Ammon's horn (tissue), 1 donor: Measurements from ENCODE around the gene PAFAH2.
A peak's percentile ranks its signal among the peaks of the same experiment; 100 is the strongest.

Experiments
- DNase-seq: peaks from one replicate; pipeline ENCODE4 v3.0.0-alpha.2; 2016; ENCODE audit warnings: low spot score

The PAFAH2 gene

GRCh38 chr1:25997828-25998761 is at the start of gene PAFAH2:
Gene PAFAH2 (minus strand): TSS chr1:25998063. CDS start chr1:25990816, 7,247 bp downstream.
- peak; percentile 99 for DNase-seq

DNA sequence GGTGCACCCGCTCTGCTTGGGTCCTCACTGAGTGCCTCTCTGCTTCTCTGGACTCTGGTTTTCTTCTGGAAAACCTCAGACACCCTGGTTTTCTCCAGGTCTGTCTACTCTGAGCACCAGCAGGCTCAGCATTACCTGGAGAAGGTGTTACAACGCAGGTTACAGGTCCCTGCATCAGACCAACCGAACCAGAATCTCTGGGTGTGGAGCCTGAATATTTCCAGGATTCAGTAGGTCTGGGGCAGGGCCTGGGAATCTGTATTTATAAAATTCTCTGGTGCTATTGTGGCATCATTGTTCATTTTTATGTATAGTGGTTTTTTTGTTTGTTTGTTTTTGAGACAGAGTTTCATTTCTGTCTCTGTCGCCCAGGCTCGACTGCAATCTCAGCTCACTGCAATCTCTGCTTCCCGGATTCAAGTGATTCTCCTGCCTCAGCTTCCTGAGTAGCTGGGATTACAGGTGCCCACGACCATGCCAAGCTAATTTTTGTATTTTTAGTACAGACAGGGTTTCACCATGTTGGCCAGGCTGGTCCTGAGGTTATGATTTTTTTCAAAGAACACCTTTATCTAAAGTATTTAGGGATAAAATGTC is 49.5 kb upstream of the PAFAH2 start:
- no peak for DNase-seq

GRCh38 chr1:26046246-26047095 is 48.6 kb upstream of the PAFAH2 start:
- DNase-seq = no peak

- DNase-seq = no peak
These were observed 47.9 kb upstream of the PAFAH2 start, which contains the start of gene SLC30A2 for GRCh38 chr1:26045722-26046245. Gene SLC30A2 (minus strand): TSS chr1:26046118. CDS start chr1:26045896, 222 bp downstream.

DNA sequence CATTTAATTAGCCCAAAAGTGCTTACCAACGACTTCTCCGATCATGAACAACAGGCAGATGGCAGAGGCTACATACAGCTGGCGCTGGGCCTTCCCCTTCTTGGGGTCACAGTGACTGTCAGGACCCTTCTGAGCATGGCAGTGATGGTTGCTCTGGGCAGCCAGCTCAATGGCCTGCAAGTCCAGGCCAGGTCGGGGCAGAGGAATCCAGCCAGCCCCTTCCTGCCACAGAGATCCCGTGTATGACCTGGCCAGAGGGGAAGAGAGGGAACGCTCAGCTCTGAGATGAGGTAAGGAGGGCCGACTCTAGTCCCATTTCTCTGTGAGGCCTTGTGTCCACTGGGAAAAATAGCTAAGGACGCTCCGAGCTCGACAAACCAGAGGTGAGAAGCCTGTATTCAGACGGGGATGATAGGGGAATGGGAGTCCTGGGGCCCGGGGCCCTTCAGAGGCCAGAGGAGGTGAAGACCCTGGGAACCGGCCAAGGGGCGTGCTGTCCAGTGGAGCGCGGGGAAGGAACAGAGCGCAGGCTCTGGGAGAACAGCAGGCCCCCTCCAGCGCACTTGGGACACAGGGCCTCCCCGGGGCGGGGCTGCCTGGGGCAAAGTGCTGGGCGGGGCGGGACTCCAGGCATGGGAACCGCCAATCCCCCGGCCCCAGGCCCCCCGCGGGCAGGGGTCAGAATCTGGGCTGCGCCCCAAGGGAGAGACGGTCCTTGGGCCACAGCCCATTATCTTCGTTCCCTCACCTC is 47.3 kb upstream of the PAFAH2 start:
- no peak for DNase-seq

- no peak for DNase-seq
These were observed 46.6 kb upstream of the PAFAH2 start for GRCh38 chr1:26044414-26044813.

DNA sequence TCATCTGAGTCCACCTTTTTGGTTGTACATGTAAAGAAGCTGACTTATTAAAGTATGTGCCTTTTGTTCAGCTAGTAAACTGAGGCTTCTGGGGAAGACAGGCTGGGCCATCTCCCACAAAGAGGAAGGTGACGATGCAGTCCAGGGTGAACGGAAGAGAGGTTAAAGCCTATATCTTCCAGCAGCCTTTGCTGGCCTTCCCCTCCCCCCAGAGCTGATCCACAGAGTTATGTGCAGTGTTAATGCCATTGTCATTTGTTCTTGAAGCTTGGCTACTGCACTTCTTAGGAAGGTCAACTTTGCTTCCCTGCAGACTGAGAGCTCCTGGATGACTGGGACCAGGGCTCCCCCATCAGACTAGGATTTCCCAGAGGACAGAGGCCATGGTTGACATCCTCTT is 45.9 kb upstream of the PAFAH2 start:
- no peak for DNase-seq

GRCh38 chr1:26041978-26042377 is 44.1 kb upstream of the PAFAH2 start:
- no peak for DNase-seq

GRCh38 chr1:26041401-26041800 is 43.5 kb upstream of the PAFAH2 start:
- no peak for DNase-seq

DNA sequence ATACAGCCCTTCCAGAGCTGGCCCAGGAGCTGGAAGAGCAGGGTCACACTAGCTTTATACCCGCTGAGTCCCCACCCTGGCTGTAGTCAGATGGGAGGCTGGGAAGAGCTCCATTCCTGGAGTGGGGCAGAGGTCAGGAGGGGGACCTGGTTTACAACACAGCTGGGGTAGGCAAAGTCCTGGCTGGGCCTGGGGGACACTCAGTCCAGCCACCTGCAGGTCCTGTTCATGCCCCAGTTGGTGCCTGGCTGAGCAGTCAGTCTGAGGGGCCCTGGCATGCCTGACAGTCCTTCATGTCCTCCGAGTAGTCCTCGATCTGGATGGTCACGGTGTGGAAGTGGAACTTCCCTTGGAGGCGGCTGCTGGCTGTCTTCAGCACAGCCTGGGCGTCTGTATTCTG is 41.0 kb upstream of the PAFAH2 start:
- DNase-seq = no peak

- DNase-seq = no peak
These were observed 40.6 kb upstream of the PAFAH2 start for GRCh38 chr1:26038477-26038876.

GRCh38 chr1:26037904-26038303 is 40.0 kb upstream of the PAFAH2 start:
- DNase-seq = no peak

DNA sequence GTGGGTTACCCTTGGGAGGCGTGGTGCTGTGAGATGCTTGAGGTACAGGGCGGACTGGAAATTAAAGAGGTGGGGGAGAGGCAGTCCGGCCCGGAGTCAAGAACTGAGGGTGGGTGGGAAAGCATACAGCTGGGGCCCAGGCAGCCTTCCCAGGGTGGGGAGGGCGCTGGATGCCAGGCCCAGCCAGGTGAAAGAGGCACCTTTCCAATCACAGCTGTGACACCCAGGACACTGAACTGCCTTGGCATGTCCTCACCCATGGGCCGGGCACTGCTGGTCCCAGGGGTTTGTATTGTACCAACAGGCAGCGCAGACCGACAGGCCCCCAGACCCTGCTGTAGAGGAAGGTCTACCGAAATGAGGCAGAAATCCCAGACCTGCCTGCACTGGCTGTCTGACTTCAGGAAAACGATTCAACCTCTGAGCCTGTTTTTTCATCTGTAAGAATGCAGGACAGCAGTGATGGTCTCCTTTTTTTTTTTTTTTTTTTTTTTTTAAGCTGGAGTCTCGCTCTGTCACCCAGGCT is 39.0 kb upstream of the PAFAH2 start:
- no peak for DNase-seq

DNA sequence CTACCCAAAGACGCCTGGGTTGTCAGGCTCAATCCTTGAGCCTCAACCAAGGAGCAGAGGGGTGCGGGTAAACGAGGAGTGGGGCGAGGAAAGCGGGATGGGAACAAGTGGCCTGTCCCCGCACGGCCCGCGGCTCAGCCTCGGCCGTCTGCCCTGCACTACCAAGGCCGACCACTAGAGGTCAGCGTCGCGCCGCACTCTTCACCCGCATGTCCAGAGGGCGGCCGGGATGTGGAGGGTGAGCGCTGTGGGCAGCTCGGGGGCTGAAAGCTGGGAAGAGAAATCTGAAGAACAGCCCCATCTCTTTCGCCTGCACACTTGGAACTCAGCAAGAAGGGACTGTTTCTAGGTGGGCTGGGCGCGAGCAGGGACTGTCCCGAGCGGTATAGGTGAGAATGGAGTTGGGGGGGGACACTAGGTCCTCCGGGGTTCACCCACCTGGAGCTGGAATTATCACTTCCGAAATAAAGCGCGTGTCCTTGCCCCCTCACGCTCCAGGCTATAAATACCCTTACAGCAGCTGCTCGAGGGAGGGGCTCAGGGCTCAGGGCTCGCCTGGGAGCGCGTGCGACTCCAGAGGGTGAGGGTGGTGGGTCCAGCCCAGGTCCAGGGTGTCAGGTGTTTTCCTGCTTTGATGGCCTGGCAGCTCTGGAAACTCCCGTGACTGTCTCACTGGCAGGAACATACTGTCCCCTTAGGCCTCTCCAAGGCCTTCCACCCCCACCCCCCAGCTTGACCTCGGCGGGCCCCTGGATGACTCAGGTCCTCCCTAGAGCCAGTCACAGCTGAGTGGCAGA is 38.3 kb upstream of the PAFAH2 start:
- peak; percentile 86 for DNase-seq

GRCh38 chr1:26035203-26035958 is 37.5 kb upstream of the PAFAH2 start:
- peak; percentile 97 for DNase-seq

- no peak for DNase-seq
These were observed 36.8 kb upstream of the PAFAH2 start for GRCh38 chr1:26034504-26035202.

DNA sequence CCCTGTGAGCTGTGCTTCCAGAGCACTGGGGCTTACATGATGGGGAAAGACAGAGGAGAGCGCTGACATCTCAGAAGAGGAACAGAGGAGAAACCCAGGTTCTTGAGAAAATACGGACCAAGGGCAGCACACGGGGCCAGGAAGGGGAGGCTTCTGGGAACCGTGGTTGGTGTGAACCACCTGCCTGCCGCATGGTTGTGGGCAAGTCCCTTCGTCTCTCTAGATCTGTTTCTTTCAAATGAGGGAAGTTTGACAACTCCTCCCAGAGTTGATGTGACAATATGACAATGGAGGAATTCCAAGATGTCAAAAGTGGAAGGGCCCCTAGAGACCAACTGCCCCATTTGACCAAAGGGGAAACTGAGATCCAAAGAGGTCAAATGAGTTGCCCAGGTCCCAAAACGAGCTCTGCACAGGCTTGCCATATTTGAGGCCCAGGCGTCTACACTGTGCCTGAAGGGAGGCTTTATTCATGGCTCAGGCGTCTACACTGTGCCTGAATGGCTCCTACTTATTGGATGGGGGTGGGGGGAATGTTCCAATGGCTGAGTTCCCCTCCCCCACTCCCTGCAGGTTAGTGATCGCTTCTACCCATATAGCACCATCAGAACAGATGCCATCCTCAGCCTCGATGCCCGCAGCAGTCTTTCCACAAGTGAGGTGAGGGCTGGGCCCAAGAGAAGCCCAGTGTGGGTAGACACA is 34.9 kb upstream of the PAFAH2 start:
- DNase-seq = no peak

DNA sequence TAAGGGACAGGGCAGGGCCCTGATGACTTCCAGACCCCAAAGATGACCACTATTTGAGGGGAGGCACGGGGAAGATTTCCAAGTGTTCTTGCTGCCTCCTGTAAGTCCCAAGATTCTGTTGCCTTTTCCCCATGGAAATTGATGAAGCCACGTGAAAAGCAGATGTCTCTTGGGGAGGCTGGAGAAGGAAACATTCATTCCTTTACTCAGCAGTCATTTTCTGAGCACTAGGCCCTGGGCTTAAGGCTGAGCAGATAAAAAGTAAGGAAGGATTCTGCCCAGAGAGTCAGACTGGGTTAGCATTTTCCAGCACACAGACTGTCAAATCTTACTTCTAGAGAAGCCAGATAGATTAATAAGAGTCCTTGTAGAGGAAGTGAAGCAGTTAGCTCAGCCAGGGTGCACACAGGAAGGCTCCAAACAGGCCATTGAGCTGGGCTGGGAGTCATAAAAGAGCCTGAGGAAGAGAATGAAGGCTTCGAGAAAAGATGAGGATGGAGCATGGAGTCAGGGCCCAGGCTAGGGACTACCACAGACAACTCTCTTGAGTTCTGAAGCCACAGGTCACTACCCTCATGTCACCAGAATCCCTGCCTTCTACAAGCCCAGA is 33.9 kb upstream of the PAFAH2 start:
- no peak for DNase-seq
